ENCODE results near the gene YES1. TPM values are rescaled to one million over a fixed set of nuclear protein-coding genes. Genes with fewer than 3 reads are reported as not detected.
"Not testable (repeated sequence)": the region's sequence is repeated elsewhere in the genome, so short reads cannot be mapped to it uniquely, and the experiment has no call there.

Gene YES1
- total RNA-seq, 2 donors from 2014 or later: 88.5 to 116 TPM

DNA sequence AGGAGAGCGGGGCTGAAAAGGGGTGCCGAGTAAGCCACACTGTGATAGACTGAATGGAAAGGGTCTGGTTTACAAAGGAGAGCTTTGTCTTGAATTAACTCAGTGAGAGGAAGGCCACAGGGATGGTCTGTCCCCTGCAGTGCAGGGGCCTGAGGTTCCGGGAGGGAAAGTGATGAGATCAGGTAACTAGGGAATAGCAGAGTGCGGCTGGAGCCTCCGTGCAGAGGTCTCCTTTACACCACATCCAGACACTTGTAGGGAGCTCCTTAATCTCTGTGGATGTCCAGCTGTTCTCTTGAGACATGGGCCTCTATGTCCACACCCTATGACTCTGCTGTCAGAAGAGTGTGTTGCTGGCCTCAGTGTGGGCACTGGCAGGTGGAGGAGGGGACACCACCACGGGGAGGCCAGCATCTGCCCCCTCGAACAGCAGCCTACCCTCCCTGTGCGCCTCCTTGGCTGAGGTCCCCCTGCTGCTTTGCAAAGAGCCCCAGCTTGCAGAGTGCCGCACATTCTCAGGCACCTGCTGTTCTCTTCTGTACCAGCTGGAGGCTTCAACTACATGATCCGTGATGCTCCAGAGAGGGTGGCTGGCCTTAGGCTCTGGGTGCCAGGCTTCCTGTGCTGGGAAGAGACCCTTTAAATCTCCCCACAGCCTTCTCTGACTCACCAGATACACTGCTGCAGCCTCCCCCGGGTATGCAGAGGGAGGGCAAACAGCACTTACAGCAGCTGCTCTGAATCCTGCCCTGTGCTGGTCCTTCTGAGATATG, 125.5 kb downstream of the YES1 start:
- WGBS: 75% methylated on average over 11 of the region's 11 CpGs
- Histone ChIP-seq H3K4me3 (no peak overlapping the region), H3K27me3 (replicated peaks; ENCODE audit: insufficient read depth) (no peaks in the 10 kb centered on the region), H3K9me3 (no peaks in the 10 kb centered on the region), H3K4me1 (replicated peaks) (no peaks in the 10 kb centered on the region), H3K27ac (no peak overlapping the region), H3K36me3 (no peaks in the 10 kb centered on the region)
- DNase-seq (ENCODE audit: low spot score): no peak
- TF ChIP-seq POLR2A (IDR thresholded peaks at IDR 0.05) (no peak), POLR2AphosphoS5 (IDR thresholded peaks at IDR 0.05) (no peak), CTCF (IDR thresholded peaks at IDR 0.05) (no peak)
- intact Hi-C loops (cut with DNase I): no loop called here

GRCh38 chr18:685438-685837, 126.6 kb downstream of the YES1 start:
- no peaks in the 10 kb centered on the region for H3K27me3 ChIP-seq (replicated peaks; ENCODE audit: insufficient read depth)
- H3K4me3 ChIP-seq: no peak overlapping the region
- no peaks in the 10 kb centered on the region for H3K36me3 ChIP-seq
- TF ChIP-seq POLR2A (IDR thresholded peaks at IDR 0.05) (no peak), POLR2AphosphoS5 (IDR thresholded peaks at IDR 0.05) (no peak), CTCF (IDR thresholded peaks at IDR 0.05) (no peak)
- H3K27ac ChIP-seq: no peak overlapping the region
- H3K4me1 ChIP-seq (replicated peaks): no peaks in the 10 kb centered on the region
- WGBS: 59% methylated on average over 3 of the region's 3 CpGs
- no peak for DNase-seq (ENCODE audit: low spot score)
- intact Hi-C loops (cut with DNase I): no loop called here
- H3K9me3 ChIP-seq: no peaks in the 10 kb centered on the region

- Histone ChIP-seq H3K36me3 (no peaks in the 10 kb centered on the region), H3K4me1 (replicated peaks) (no peaks in the 10 kb centered on the region), H3K4me3 (no peak overlapping the region), H3K27me3 (replicated peaks; ENCODE audit: insufficient read depth) (no peaks in the 10 kb centered on the region), H3K9me3 (no peaks in the 10 kb centered on the region), H3K27ac (no peak overlapping the region)
- 84% methylated on average over 5 of the region's 5 CpGs for WGBS
- DNase-seq (ENCODE audit: low spot score): no peak
- intact Hi-C loops (cut with DNase I): no loop called here
- no peak for TF ChIP-seq POLR2AphosphoS5 (IDR thresholded peaks at IDR 0.05)
- no peak for TF ChIP-seq CTCF (IDR thresholded peaks at IDR 0.05)
- no peak for TF ChIP-seq POLR2A (IDR thresholded peaks at IDR 0.05)
Measured at GRCh38 chr18:683531-683930, 128.5 kb downstream of the YES1 start.

- H3K4me1 ChIP-seq (replicated peaks): no peaks in the 10 kb centered on the region
- H3K4me3 ChIP-seq: no peak overlapping the region
- DNase-seq (ENCODE audit: low spot score): no peak
- intact Hi-C loops (cut with DNase I): no loop called here
- H3K27me3 ChIP-seq (replicated peaks; ENCODE audit: insufficient read depth): no peaks in the 10 kb centered on the region
- no peaks in the 10 kb centered on the region for H3K36me3 ChIP-seq
- H3K9me3 ChIP-seq: no peaks in the 10 kb centered on the region
- no peak for TF ChIP-seq CTCF (IDR thresholded peaks at IDR 0.05)
- no peak for TF ChIP-seq POLR2AphosphoS5 (IDR thresholded peaks at IDR 0.05)
- TF ChIP-seq POLR2A (IDR thresholded peaks at IDR 0.05): no peak
- H3K27ac ChIP-seq: no peak overlapping the region
Measured at GRCh38 chr18:682833-683232, 129.2 kb downstream of the YES1 start.

GRCh38 chr18:682416-682815, 129.6 kb downstream of the YES1 start:
- H3K4me1 ChIP-seq (replicated peaks); H3K9me3 ChIP-seq; H3K36me3 ChIP-seq; H3K4me3 ChIP-seq; DNase-seq (ENCODE audit: low spot score); H3K27me3 ChIP-seq (replicated peaks; ENCODE audit: insufficient read depth); intact Hi-C loops (cut with DNase I); H3K27ac ChIP-seq: not testable (repeated sequence)
- WGBS: 98% methylated on average over 9 of the region's 9 CpGs

Measured in prostate gland (tissue), 2 donors.